Measurements from ENCODE around the gene GSC. TPM values are rescaled to one million over a fixed set of nuclear protein-coding genes. Genes with fewer than 3 reads are reported as not detected.

The GSC gene
- total RNA-seq, 1 donor from 2014 or later: not detected

- H3K4me3 ChIP-seq (ENCODE audit: low read depth, low read length): no peak overlapping the region
- TF ChIP-seq, protein P1, sequence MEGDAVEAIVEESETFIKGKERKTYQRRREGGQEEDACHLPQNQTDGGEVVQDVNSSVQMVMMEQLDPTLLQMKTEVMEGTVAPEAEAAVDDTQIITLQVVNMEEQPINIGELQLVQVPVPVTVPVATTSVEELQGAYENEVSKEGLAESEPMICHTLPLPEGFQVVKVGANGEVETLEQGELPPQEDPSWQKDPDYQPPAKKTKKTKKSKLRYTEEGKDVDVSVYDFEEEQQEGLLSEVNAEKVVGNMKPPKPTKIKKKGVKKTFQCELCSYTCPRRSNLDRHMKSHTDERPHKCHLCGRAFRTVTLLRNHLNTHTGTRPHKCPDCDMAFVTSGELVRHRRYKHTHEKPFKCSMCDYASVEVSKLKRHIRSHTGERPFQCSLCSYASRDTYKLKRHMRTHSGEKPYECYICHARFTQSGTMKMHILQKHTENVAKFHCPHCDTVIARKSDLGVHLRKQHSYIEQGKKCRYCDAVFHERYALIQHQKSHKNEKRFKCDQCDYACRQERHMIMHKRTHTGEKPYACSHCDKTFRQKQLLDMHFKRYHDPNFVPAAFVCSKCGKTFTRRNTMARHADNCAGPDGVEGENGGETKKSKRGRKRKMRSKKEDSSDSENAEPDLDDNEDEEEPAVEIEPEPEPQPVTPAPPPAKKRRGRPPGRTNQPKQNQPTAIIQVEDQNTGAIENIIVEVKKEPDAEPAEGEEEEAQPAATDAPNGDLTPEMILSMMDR (conservative IDR thresholded peaks at IDR 0.05; ENCODE audit: low read depth, low read length): no peak
- no peak for DNase-seq (ENCODE audit: low read depth)
Observed at GRCh38 chr14:94796278-94796677, 26.4 kb upstream of the GSC start.

GRCh38 chr14:94795372-94795771, 25.5 kb upstream of the GSC start:
- no peak for DNase-seq (ENCODE audit: low read depth)
- H3K4me3 ChIP-seq (ENCODE audit: low read depth, low read length): no peak overlapping the region
- TF ChIP-seq, protein P1 (conservative IDR thresholded peaks at IDR 0.05; ENCODE audit: low read depth, low read length): no peak

DNA sequence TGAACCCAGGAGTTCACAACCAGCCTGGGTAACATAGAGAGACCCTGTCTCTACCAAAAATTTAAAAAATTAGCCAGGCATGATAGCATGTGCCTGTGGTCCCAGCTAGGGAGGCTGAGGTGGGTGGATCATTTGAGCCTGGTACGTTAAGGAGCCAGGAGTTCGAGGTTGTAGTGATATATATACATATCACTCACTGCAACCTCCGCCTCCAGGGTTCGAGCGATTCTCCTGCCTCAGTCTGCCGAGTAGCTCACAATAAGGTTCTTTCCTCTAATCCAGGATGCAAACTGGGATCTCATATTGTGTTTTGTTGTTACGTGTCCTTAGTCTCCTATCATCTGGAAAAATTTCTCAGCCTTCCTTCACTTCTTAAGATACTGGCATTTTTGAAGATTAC, 24.0 kb upstream of the GSC start:
- no peak for DNase-seq (ENCODE audit: low read depth)
- H3K4me3 ChIP-seq (ENCODE audit: low read depth, low read length): no peak overlapping the region
- TF ChIP-seq, protein P1 (conservative IDR thresholded peaks at IDR 0.05; ENCODE audit: low read depth, low read length): no peak

GRCh38 chr14:94787655-94788054, 17.7 kb upstream of the GSC start:
- H3K4me3 ChIP-seq (ENCODE audit: low read depth, low read length): no peak overlapping the region
- TF ChIP-seq, protein P1 (conservative IDR thresholded peaks at IDR 0.05; ENCODE audit: low read depth, low read length): no peak
- DNase-seq (ENCODE audit: low read depth): no peak

GRCh38 chr14:94787092-94787491, 17.2 kb upstream of the GSC start:
- no peak overlapping the region for H3K4me3 ChIP-seq (ENCODE audit: low read depth, low read length)
- no peak for DNase-seq (ENCODE audit: low read depth)
- TF ChIP-seq, protein P1 (conservative IDR thresholded peaks at IDR 0.05; ENCODE audit: low read depth, low read length): no peak

GRCh38 chr14:94780536-94781399, 10.9 kb upstream of the GSC start:
- H3K4me3 ChIP-seq (ENCODE audit: low read depth, low read length): no peak overlapping the region
- TF ChIP-seq, protein P1 (conservative IDR thresholded peaks at IDR 0.05; ENCODE audit: low read depth, low read length): no peak
- DNase-seq (ENCODE audit: low read depth): no peak

GRCh38 chr14:94779713-94780112, 9.8 kb upstream of the GSC start:
- no peak overlapping the region for H3K4me3 ChIP-seq (ENCODE audit: low read depth, low read length)
- no peak for DNase-seq (ENCODE audit: low read depth)
- TF ChIP-seq, protein P1 (conservative IDR thresholded peaks at IDR 0.05; ENCODE audit: low read depth, low read length): no peak

Measured in epithelial cell of proximal tubule (primary cell).